HepG2 (cell line): Measurements from ENCODE around the gene TARS3. TPM values are rescaled to one million over a fixed set of nuclear protein-coding genes. Genes with fewer than 3 reads are reported as not detected.
A peak's percentile ranks its signal among the peaks of the same experiment; 100 is the strongest.

Source experiments
- DPF2 ChIP-seq: sonication (generic); formaldehyde crosslinking; IDR thresholded peaks from 2 replicates; pipeline ENCODE4 v1.4.0; 2020; ENCODE audit warnings: mild to moderate bottlenecking, low read depth, missing genetic modification reagents, borderline replicate concordance
- GATAD1 ChIP-seq: IDR thresholded peaks from 2 replicates; pipeline ENCODE4 v1.6.1; 2016; ENCODE audit warnings: missing genetic modification reagents, missing compliant biosample characterization
- IRF9 ChIP-seq: sonication (generic); formaldehyde crosslinking; IDR thresholded peaks from 2 replicates; pipeline ENCODE4 v1.8.0; 2022; ENCODE audit warnings: missing genetic modification reagents, mild to moderate bottlenecking, borderline replicate concordance
- JUN ChIP-seq: sonication (generic); formaldehyde crosslinking; IDR thresholded peaks from 2 replicates; pipeline ENCODE4 v1.4.0; 2020; ENCODE audit warnings: mild to moderate bottlenecking, missing genetic modification reagents
- MAFK ChIP-seq, 2 experiments: IDR thresholded peaks in 1 of 2; conservative IDR thresholded peaks in 1 of 2; 2 replicates each; pipeline ENCODE4 v1.6.1; 2011; ENCODE audit warnings: improper control_type of control experiment in 2 of 2, low read length in 2 of 2
- MED1 ChIP-seq: sonication (generic); formaldehyde crosslinking; IDR thresholded peaks from 2 replicates; pipeline ENCODE4 v1.4.0; 2020; ENCODE audit warnings: missing genetic modification reagents
- MTA1 ChIP-seq: sonication (generic); formaldehyde crosslinking; IDR thresholded peaks from 2 replicates; pipeline ENCODE4 v1.4.0; 2020; ENCODE audit warnings: missing genetic modification reagents, mild to moderate bottlenecking, borderline replicate concordance
- MYNN ChIP-seq: sonication (generic); formaldehyde crosslinking; IDR thresholded peaks from 2 replicates; pipeline ENCODE4 v1.4.0; 2020; ENCODE audit warnings: mild to moderate bottlenecking, low read depth, missing genetic modification reagents
- MZF1 ChIP-seq: sonication (generic); formaldehyde crosslinking; IDR thresholded peaks from 2 replicates; pipeline ENCODE4 v1.8.1; 2023; ENCODE audit warnings: mild to moderate bottlenecking, missing genetic modification reagents, borderline replicate concordance
- REL ChIP-seq: sonication (generic); formaldehyde crosslinking; conservative IDR thresholded peaks from 2 replicates; pipeline ENCODE4 v1.8.0; 2022; ENCODE audit warnings: mild to moderate bottlenecking, missing genetic modification reagents, moderate library complexity
- SALL2 ChIP-seq: sonication (generic); formaldehyde crosslinking; IDR thresholded peaks from 2 replicates; pipeline ENCODE4 v1.8.1; 2023; ENCODE audit warnings: mild to moderate bottlenecking, missing genetic modification reagents, inconsistent platforms
- TEAD2 ChIP-seq: sonication (generic); formaldehyde crosslinking; IDR thresholded peaks from 2 replicates; pipeline ENCODE4 v1.9.0; 2021; ENCODE audit warnings: missing genetic modification reagents
- ZBTB26 ChIP-seq: IDR thresholded peaks from 2 replicates; pipeline ENCODE4 v1.6.1; 2016; ENCODE audit warnings: missing compliant biosample characterization, missing genetic modification reagents, borderline replicate concordance
- ZFP62 ChIP-seq: sonication (generic); formaldehyde crosslinking; IDR thresholded peaks from 2 replicates; pipeline ENCODE4 v1.4.0; 2020; ENCODE audit warnings: missing genetic modification reagents
- ZKSCAN5 ChIP-seq: sonication (generic); formaldehyde crosslinking; IDR thresholded peaks from 2 replicates; pipeline ENCODE4 v1.5.1; 2020; ENCODE audit warnings: mild to moderate bottlenecking, missing genetic modification reagents
- ZNF180 ChIP-seq: sonication (generic); formaldehyde crosslinking; IDR thresholded peaks from 2 replicates; pipeline ENCODE4 v1.4.0; 2020; ENCODE audit warnings: low read depth, missing genetic modification reagents, borderline replicate concordance
- ZNF556 ChIP-seq: sonication (generic); formaldehyde crosslinking; IDR thresholded peaks from 2 replicates; pipeline ENCODE4 v1.4.0; 2020; ENCODE audit warnings: mild to moderate bottlenecking, missing genetic modification reagents, borderline replicate concordance
- ZNF816 ChIP-seq: sonication (generic); formaldehyde crosslinking; IDR thresholded peaks from 2 replicates; pipeline ENCODE4 v1.8.0; 2022; ENCODE audit warnings: missing genetic modification reagents, mild to moderate bottlenecking, borderline replicate concordance
- ZNF839 ChIP-seq: sonication (generic); formaldehyde crosslinking; IDR thresholded peaks from 2 replicates; pipeline ENCODE4 v1.4.0; 2020; ENCODE audit warnings: missing genetic modification reagents, mild to moderate bottlenecking, borderline replicate concordance
- ZSCAN30 ChIP-seq: sonication (generic); formaldehyde crosslinking; IDR thresholded peaks from 2 replicates; pipeline ENCODE4 v1.5.0; 2020; ENCODE audit warnings: mild to moderate bottlenecking, missing genetic modification reagents
- polyA plus RNA-seq, 8 experiments: library from polyadenylated mRNA; depleted of rRNA in 3 of 8; stranded (reverse) in 7 of 8; unstranded in 1 of 8; fragments of >200 nt; fragmentation: Illumina TruSeq in 4 of 8; extraction: Trizol in 4 of 8; gene quantifications; 2 replicates each; pipeline versions ENCODE4 v1.2.1 to v1.2.3, GENCODE V29; 2011 to 2016; ENCODE audit warnings: low read depth in 4 of 8, missing spikeins in 1 of 8, mixed read lengths in 1 of 8; ENCODE audit not compliant: insufficient read depth in 1 of 8
- total RNA-seq, 5 experiments: library from RNA; depleted of rRNA; stranded (reverse); fragments of >200 nt; fragmentation: Illumina TruSeq; extraction: Trizol; gene quantifications; 2 replicates each; pipeline ENCODE4 v1.2.3, GENCODE V29; 2016; ENCODE audit warnings: low read depth in 1 of 5
- TF ChIP-seq, protein P1 (sequence below): sonication (generic); formaldehyde crosslinking; IDR thresholded peaks from 2 replicates; pipeline ENCODE4 v1.4.0; 2020; ENCODE audit warnings: missing genetic modification reagents, borderline replicate concordance
- TF ChIP-seq, protein P2 (sequence below): sonication (generic); formaldehyde crosslinking; conservative IDR thresholded peaks from 2 replicates; pipeline ENCODE4 v1.4.0; 2020; ENCODE audit warnings: mild to moderate bottlenecking, missing genetic modification reagents, moderate library complexity

Gene TARS3
- total and polyA plus RNA-seq, 2 of the 13 experiments (the other 11 are each of a cell fraction or from before 2014, with no cell fraction given) = 4.1 to 11.7 TPM

DNA sequence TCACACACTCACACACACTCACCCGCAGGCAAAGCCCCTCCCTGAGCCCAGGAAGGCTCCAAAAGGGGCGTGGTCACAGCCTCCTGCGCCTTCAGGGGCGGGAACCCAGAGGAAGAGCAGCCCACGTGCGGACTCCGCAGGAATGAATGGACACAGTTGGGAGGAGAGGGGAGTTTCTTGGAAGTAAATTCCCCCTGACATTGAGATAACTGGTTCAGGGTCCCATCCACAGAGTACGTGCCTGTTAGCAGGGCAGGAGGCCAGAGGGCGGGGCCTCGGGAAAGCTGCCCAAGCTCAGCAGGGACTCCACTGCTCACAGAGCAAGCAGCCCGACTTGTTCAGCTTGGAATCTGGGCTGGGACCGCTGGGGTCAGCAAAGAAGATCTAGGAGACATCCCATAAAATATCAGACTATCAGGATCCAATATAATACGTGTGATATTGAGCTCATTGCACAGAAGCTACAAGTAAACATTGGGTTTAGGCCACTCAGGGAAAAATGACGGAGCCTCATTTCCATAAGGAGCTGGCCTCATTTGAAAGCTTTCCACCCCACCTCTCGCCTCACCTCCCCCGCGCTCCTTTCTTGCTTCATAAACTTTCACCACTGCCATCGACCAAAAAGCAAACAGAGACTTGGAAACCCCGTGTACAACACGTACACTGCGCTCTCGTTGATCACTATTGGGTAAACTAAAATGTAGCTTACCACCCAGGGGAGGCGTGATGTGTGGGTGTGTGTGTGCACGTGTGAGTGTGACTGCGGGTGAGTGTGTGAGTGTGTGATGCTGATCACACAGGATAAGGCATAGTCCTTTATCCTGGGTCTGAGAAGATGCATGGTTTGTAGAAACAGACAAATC, 108.1 kb downstream of the TARS3 start (continued):
- TF ChIP-seq, protein P1, sequence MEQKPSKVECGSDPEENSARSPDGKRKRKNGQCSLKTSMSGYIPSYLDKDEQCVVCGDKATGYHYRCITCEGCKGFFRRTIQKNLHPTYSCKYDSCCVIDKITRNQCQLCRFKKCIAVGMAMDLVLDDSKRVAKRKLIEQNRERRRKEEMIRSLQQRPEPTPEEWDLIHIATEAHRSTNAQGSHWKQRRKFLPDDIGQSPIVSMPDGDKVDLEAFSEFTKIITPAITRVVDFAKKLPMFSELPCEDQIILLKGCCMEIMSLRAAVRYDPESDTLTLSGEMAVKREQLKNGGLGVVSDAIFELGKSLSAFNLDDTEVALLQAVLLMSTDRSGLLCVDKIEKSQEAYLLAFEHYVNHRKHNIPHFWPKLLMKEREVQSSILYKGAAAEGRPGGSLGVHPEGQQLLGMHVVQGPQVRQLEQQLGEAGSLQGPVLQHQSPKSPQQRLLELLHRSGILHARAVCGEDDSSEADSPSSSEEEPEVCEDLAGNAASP (CRISPR knock-in tag) = no peak
- TF ChIP-seq MED1 = peak; percentile 85
- TF ChIP-seq, protein P2, sequence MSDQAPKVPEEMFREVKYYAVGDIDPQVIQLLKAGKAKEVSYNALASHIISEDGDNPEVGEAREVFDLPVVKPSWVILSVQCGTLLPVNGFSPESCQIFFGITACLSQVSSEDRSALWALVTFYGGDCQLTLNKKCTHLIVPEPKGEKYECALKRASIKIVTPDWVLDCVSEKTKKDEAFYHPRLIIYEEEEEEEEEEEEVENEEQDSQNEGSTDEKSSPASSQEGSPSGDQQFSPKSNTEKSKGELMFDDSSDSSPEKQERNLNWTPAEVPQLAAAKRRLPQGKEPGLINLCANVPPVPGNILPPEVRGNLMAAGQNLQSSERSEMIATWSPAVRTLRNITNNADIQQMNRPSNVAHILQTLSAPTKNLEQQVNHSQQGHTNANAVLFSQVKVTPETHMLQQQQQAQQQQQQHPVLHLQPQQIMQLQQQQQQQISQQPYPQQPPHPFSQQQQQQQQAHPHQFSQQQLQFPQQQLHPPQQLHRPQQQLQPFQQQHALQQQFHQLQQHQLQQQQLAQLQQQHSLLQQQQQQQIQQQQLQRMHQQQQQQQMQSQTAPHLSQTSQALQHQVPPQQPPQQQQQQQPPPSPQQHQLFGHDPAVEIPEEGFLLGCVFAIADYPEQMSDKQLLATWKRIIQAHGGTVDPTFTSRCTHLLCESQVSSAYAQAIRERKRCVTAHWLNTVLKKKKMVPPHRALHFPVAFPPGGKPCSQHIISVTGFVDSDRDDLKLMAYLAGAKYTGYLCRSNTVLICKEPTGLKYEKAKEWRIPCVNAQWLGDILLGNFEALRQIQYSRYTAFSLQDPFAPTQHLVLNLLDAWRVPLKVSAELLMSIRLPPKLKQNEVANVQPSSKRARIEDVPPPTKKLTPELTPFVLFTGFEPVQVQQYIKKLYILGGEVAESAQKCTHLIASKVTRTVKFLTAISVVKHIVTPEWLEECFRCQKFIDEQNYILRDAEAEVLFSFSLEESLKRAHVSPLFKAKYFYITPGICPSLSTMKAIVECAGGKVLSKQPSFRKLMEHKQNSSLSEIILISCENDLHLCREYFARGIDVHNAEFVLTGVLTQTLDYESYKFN (CRISPR knock-in tag) = peak; percentile 84
- TF ChIP-seq GATAD1 (CRISPR knock-in tag) = no peak
- no peak; the same call in 1 of the 2 replicates for TF ChIP-seq REL (CRISPR knock-in tag)
- TF ChIP-seq ZSCAN30 (CRISPR knock-in tag) = no peak
- TF ChIP-seq TEAD2 = no peak
- peak; percentile 79; the same call in 1 of the 2 replicates for TF ChIP-seq ZKSCAN5 (CRISPR knock-in tag)
- TF ChIP-seq ZFP62 = no peak
- TF ChIP-seq ZNF816 (CRISPR knock-in tag) = no peak; the same call in 1 of the 2 replicates
- TF ChIP-seq MZF1 = no peak
- TF ChIP-seq MAFK (conservative IDR thresholded peaks at IDR 0.05 in 1 of 2, IDR thresholded peaks at IDR 0.05 in 1 of 2; ENCODE audit: low read length in 2 of 2) = no peak
- TF ChIP-seq JUN = no peak
- no peak for TF ChIP-seq ZNF839 (CRISPR knock-in tag)
- 0 out of 2 replicates have a peak, but pooled peaks have one; percentile 12 for TF ChIP-seq ZBTB26
- peak; percentile 75; the same call in 1 of the 2 replicates for TF ChIP-seq DPF2 (CRISPR knock-in tag)
- TF ChIP-seq ZNF556 (CRISPR knock-in tag) = peak; percentile 22; the same call in 1 of the 2 replicates
- TF ChIP-seq MTA1 (CRISPR knock-in tag) = peak; percentile 10; the same call in 1 of the 2 replicates
- no peak for TF ChIP-seq ZNF180
- no peak for TF ChIP-seq IRF9 (CRISPR knock-in tag)
- TF ChIP-seq SALL2 (CRISPR knock-in tag) = no peak
- TF ChIP-seq MYNN (CRISPR knock-in tag) = no peak
